Left colon (tissue), 2 donors: ENCODE measurements around the gene IPO4. TPM values are rescaled to one million over a fixed set of nuclear protein-coding genes. Genes with fewer than 3 reads are reported as not detected.
A peak's percentile ranks its signal among the peaks of the same experiment; 100 is the strongest.

Experiments
- ATAC-seq: fragments of 200-7000 bp; cut with Tn5 transposase; one replicate; pipeline ENCODE4 v1.9.1; 2020; ENCODE audit warnings: mild to moderate bottlenecking, moderate library complexity
- DNase-seq, 2 donors: peaks; one replicate each; pipeline ENCODE4 v3.0.0-alpha.2; 2020
- intact Hi-C, 2 donors: fragments of 100-400 bp; cut with DNase I in 1 of 2; cut with micrococcal nuclease in 1 of 2; formaldehyde crosslinking; loops; one replicate each; pipeline versions ENCODE4 v1.11.2 to v1.14.0; 2022; cut with DNase I, micrococcal nuclease
- total RNA-seq, 2 donors: library from RNA; stranded (reverse); fragmentation: NEBNext Ultra II Directional; extraction: Animal tissue kit (Norgen Biotek cat#: 25700); gene quantifications; one replicate each; pipeline ENCODE4 v1.2.1, GENCODE V29; 2021
- donor health status: DM: no; HTN: no; CAD: no.
- donor health status: DM: yes; HTN: yes; CAD: no.

IPO4 gene
- total RNA-seq, 2 donors from 2014 or later, result 17.3 to 26.3 TPM

DNA sequence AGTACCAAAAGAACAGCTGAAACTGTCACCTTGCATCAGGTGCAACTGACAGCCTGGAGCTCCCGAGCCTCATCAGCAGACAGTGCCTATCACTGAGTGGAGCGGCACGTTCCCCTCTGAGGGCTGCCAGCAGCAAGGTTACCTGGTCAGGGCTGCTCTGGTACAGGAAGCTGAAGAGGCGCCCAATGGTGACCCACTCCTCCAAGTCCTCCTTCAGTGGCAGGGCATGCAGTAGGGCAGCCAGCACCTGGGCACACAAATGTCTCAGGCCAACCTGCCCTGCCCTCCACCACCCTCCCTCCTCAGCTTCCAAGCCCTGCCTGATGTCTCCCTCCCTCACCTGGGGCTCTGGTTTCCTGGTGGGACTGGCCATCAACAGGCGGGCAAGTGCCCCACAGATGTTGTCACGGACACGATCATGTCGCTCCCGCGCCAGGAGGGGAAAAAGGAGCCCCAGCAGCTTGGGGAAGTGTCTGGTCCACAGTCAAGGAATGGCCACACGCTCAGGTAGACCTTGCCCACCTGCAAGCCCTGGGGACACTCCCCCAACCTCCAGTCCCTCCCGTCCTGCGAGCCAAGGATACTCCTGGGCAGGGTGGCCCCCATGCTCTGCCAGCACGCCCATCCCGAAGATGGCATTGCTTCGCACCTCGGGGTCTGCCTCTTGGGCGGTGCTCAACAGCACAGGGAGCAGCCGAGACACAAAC is 7.1 kb downstream of the IPO4 start:
- no peak for ATAC-seq
- intact Hi-C loops, result no loop called here
- DNase-seq, result no peak

- intact Hi-C loops, result no loop called here
- DNase-seq (no peak), ATAC-seq (peak; percentile 11)
Measured at GRCh38 chr14:24179961-24180796, 8.4 kb downstream of the IPO4 start.

- no peak for ATAC-seq
Measured at GRCh38 chr14:24179294-24179960, 9.2 kb downstream of the IPO4 start.

DNA sequence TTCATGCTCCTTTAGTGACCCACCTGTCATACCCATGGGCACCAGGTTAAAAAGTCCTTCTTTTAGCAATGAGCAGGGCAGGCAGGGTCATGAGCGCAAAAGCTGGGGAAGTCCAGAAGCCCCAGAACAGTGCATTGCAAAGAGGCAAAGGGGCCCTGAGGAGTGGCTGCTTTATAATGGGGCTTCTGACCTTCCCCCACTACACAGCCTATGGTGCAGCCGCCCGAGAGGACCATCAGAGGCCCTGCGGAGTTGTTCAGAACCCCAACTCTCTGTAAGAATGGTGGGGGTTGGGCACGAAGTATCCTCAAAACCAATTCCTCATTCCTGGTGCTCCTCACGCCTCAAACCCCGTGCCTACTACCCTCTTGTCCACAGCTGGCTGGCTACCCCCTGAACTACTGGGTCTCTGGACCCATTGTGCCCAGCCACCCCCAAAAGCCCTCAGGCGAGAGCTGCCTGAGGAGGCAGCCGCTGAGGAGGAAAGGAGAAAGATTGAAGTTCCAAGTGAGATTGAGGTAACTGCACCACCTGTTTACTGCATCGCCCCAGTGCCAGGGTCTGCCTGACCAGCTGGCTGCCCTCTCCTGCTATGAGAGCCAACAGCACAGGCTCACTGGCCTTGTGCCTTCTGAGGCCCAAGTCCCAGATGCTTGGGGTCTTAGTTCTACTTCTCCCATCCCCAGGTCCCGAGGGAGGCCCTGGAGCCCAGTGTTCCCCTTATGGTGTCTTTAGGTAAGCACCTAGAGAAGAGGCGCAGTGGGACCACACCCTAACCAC is 10.0 kb downstream of the IPO4 start:
- ATAC-seq (no peak), DNase-seq (no peak)
- intact Hi-C loops, result no loop called here

More at GRCh38 chr14:24179294-24179960, 9.2 kb downstream of the IPO4 start:
- intact Hi-C loops, result no loop called here
- no peak for DNase-seq

- DNase-seq (no peak), ATAC-seq (no peak)
- intact Hi-C loops, result no loop called here
Measured at GRCh38 chr14:24177891-24178290, 10.7 kb downstream of the IPO4 start.

DNA sequence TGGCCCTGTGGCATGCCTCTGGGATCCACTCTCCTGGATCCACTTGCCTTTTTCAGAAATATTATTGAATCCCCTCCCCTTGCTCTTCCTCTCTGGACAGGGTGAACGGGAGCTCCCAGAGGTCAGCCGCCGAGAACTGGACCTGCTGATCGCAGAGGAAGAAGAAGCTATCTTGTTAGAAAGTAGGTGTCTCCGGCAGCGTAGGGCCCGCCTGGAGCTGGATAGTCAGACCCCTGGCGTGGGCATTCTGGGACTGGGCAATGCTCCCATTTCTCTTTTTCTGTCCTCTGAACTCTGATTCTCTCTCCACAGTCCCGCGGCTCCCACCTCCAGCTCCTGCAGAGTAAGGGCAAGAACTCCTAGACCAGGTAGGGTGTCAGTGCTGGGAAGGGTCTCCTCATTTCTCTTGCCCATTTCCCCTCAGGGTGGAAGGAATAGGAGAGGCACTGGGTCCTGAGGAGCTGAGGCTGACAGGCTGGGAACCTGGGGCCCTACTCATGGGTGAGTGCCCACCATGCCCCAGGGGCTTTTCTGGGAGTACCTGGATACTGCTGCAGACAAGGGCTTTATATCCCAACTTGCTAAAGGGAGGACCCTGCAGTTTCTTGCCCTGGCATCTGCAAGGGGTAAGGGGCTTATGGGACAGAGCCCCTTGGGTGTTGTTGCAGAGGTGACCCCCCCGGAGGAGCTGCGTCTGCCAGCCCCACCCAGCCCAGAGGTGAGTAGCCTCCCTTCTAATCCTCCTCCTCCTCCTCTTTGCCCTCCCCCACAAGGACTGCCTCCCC is 11.4 kb downstream of the IPO4 start:
- no peak for DNase-seq
- intact Hi-C loops, result no loop called here
- ATAC-seq, result no peak

GRCh38 chr14:24176599-24176998 is 12.0 kb downstream of the IPO4 start:
- ATAC-seq (no peak), DNase-seq (no peak)
- intact Hi-C loops, result no loop called here

DNA sequence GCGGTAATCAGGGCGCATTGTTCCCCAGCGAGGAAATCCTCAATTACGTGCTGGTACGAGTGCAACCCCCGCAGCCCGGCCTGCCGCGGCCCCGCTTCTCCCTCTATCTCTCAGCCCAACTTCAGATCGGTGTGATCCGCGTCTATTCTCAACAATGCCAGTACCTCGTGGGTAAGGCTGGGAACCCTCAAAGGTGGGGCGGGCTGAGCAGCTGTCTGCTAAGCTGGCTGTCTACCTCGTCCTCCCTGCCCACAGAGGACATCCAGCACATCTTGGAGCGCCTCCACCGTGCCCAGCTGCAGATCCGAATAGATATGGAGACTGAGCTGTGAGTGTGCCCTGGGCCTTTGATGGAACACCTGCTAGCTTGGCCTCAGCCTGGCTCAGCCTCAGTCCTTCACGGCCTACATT is 15.7 kb downstream of the IPO4 start:
- no peak for ATAC-seq
- intact Hi-C loops, result no loop called here

DNA sequence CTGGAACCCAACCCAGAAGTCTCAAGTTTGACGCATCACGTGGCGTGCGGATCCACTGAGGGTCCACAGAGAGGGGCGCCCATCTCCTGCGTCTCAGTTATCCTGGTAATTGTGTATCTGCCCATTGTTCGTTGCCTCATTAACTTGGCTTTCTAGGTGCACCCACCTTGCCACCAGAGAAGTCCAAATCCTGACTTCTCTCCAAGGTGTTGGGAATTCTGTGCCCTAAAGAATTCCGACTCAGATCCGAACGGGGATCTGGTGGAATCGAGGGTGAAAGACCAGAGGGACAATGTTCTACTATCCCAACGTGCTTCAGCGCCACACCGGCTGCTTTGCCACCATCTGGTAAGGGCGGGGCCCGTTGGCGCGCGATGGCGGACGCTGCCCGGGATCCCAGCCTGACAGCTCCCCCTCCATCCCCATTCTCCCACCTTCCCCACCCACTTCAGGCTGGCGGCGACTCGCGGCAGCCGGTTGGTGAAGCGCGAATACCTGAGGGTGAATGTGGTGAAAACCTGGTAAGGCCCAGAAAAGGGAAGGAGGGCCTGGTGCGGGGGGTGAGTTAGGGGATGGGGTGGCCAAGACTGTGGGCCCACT is 16.3 kb downstream of the IPO4 start:
- DNase-seq, result no peak
- intact Hi-C loops, result no loop called here
- no peak for ATAC-seq

More for the DNA sequence above, 15.7 kb downstream of the IPO4 start:
- DNase-seq, result no peak

- ATAC-seq, result peak; percentile 42
- intact Hi-C loops, result no loop called here
Measured at GRCh38 chr14:24171422-24172260, 17.0 kb downstream of the IPO4 start, which contains the start of gene REC8. Gene REC8, plus strand, starts transcription at chr14:24172080. Its CDS starts 473 bp downstream, at chr14:24172553.

GRCh38 chr14:24167469-24168114 is 21.0 kb downstream of the IPO4 start:
- DNase-seq (no peak), ATAC-seq (no peak)
- intact Hi-C loops, result no loop called here

More at GRCh38 chr14:24171422-24172260, 17.0 kb downstream of the IPO4 start, which contains the start of gene REC8:
- DNase-seq, result peak; percentile 58 to 75

DNA sequence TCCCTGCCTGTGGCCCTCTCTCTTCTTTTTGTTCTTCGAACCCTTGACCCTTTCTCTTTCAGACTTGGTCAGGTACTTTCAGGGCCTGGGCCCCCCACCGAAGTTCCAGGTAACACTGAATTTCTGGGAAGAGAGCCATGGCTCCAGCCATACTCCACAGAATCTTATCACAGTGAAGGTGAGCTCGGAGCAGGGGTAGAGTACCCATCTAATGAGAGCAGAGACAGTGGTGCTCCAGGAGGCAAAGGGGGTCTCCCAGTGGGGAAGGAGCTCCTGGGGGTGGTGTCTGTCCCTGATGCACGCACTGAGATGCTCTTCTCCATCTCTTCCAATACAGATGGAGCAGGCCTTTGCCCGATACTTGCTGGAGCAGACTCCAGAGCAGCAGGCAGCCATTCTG is 22.8 kb downstream of the IPO4 start:
- ATAC-seq, result no peak
- intact Hi-C loops, result no loop called here
- no peak for DNase-seq

- ATAC-seq (no peak), DNase-seq (no peak)
- intact Hi-C loops, result no loop called here
Measured at GRCh38 chr14:24164518-24164991, 24.1 kb downstream of the IPO4 start.

GRCh38 chr14:24162093-24162492 is 26.5 kb downstream of the IPO4 start:
- DNase-seq (no peak), ATAC-seq (no peak)
- intact Hi-C loops, result no loop called here

- intact Hi-C loops, result no loop called here
- ATAC-seq (peak; percentile 94), DNase-seq (peak; percentile 96 to 99)
Measured at GRCh38 chr14:24160850-24161804, 27.5 kb downstream of the IPO4 start, which contains the start of gene IRF9. Gene IRF9, plus strand, starts transcription at chr14:24161265. Its CDS starts 880 bp downstream, at chr14:24162145.
